ENCODE results near the gene EDN2. TPM values are rescaled to one million over a fixed set of nuclear protein-coding genes. Genes with fewer than 3 reads are reported as not detected.

EDN2 gene
- total and polyA plus RNA-seq, 2 of the 8 experiments (the other 6 are each of a cell fraction or from before 2014, with no cell fraction given), result 0.32 to 0.39 TPM

GRCh38 chr1:41510531-41511238, 26.2 kb upstream of the EDN2 start (continued):
- TF ChIP-seq ATF3 (IDR thresholded peaks at IDR 0.05; ENCODE audit: insufficient read depth, low read depth, low read length) (no peak), CTBP2 (IDR thresholded peaks at IDR 0.05; ENCODE audit: borderline replicate concordance, insufficient read depth, insufficient read length, low read length) (no peak), RFX5 (IDR thresholded peaks at IDR 0.05; ENCODE audit: borderline replicate concordance, low read depth, low read length) (no peak), CHD7 (IDR thresholded peaks at IDR 0.05; ENCODE audit: insufficient replicate concordance, low read length) (no peak), TCF12 (IDR thresholded peaks at IDR 0.05; ENCODE audit: low read depth, low read length) (no peak), CREB1 (IDR thresholded peaks at IDR 0.05) (no peak), SIN3A (conservative IDR thresholded peaks at IDR 0.05 in 1 of 2, IDR thresholded peaks at IDR 0.05 in 1 of 2; ENCODE audit: low read depth in 1 of 2, low read length in 2 of 2) (no peak), CBX8 (IDR thresholded peaks at IDR 0.05; ENCODE audit: borderline replicate concordance, low read depth, low read length) (no peak)
